ENCODE measurements around the gene EPHB2. TPM values are rescaled to one million over a fixed set of nuclear protein-coding genes. Genes with fewer than 3 reads are reported as not detected.

The EPHB2 gene
- total and polyA plus RNA-seq, 2 of the 13 experiments (the other 11 are each of a cell fraction or from before 2014, with no cell fraction given): 0.03 to 0.11 TPM

GRCh38 chr1:22736501-22737080 is 26.0 kb downstream of the EPHB2 start (continued):
- no peak for TF ChIP-seq ZNF609 (CRISPR knock-in tag; IDR thresholded peaks at IDR 0.05; ENCODE audit: borderline replicate concordance)

- WGBS (ENCODE audit: low lambda C conversion rate): 23% methylated on average over 2 of the region's 2 CpGs
- CTCF ChIA-PET (ENCODE audit: low intra/inter-chr PET ratio, low total read pairs): no interaction called here
- TF ChIP-seq ZNF816 (CRISPR knock-in tag; IDR thresholded peaks at IDR 0.05; ENCODE audit: borderline replicate concordance) (no peak), TSC22D2 (CRISPR knock-in tag; IDR thresholded peaks at IDR 0.05; ENCODE audit: borderline replicate concordance) (no peak), THRA (CRISPR knock-in tag; IDR thresholded peaks at IDR 0.05; ENCODE audit: borderline replicate concordance) (no peak), ZNF629 (CRISPR knock-in tag; conservative IDR thresholded peaks at IDR 0.05) (no peak), NFE2L2 (IDR thresholded peaks at IDR 0.05; ENCODE audit: low read length) (no peak), PTBP1 (IDR thresholded peaks at IDR 0.05; ENCODE audit: low read depth, low read length, poor library complexity, severe bottlenecking) (no peak), ZNF343 (CRISPR knock-in tag; IDR thresholded peaks at IDR 0.05) (no peak), ZBTB37 (CRISPR knock-in tag; IDR thresholded peaks at IDR 0.05) (no peak), TFAP4 (IDR thresholded peaks at IDR 0.05; ENCODE audit: borderline replicate concordance, low read depth) (no peak), TEF (CRISPR knock-in tag; IDR thresholded peaks at IDR 0.05) (no peak), SRSF1 (optimal IDR thresholded peaks at IDR 0.05; ENCODE audit: low read depth, low read length) (no peak)
Observed at GRCh38 chr1:22737374-22738068, 26.9 kb downstream of the EPHB2 start.

More at GRCh38 chr1:22737374-22738068, 26.9 kb downstream of the EPHB2 start:
- Histone ChIP-seq H3K9ac (ENCODE audit: insufficient read depth, low read depth, low read length) (no peak overlapping the region), H2AFZ (ENCODE audit: low read length) (no peak overlapping the region), H3K4me1 (ENCODE audit: insufficient read depth, low read length) (no peaks in the 10 kb centered on the region), H3K4me2 (ENCODE audit: low read depth, low read length) (no peak overlapping the region), H3K27me3 (ENCODE audit: control insufficient read depth in 1 of 2, insufficient read depth in 2 of 2, low read length in 2 of 2) (peaks cover 0 to 12% of the 10 kb centered on the region in 2 experiments; a peak in 3 of 5 replicates), H4K20me1 (ENCODE audit: insufficient read depth, low read length) (no peaks in the 10 kb centered on the region), H3K9me3 (ENCODE audit: low read length) (no peaks in the 10 kb centered on the region), H3K79me2 (ENCODE audit: insufficient read depth, low read length) (no peaks in the 10 kb centered on the region), H3K36me3 (replicated peaks in 1 of 2; ENCODE audit: control insufficient read depth in 1 of 2, insufficient read depth in 2 of 2, low read length in 2 of 2) (no peaks in the 10 kb centered on the region), H3K4me3 (replicated peaks in 1 of 3; ENCODE audit: insufficient read depth in 1 of 3, low read depth in 2 of 3, low read length in 3 of 3) (no peak overlapping the region), H3K27ac (ENCODE audit: extremely low read length, insufficient read depth, low read length) (no peak overlapping the region)
- in situ Hi-C loops (cut with HindIII; ENCODE audit: extremely low pct_ligation_motif_present, low pct_unique_long_range_greater_than_20kb): no loop called here
- no peak for FAIRE-seq
- no TSS peak for BruUV-seq (replicated peaks)
- no peak for ATAC-seq
- no peak for DNase-seq (ENCODE audit: low spot score)
- intact Hi-C loops (cut with micrococcal nuclease; ENCODE audit: unreplicated experiment): no loop called here
- POLR2A ChIA-PET: no interaction called here

Data from HepG2 (cell line).